ENCODE data around the gene PKDREJ. TPM values are rescaled to one million over a fixed set of nuclear protein-coding genes. Genes with fewer than 3 reads are reported as not detected.
A peak's percentile ranks its signal among the peaks of the same experiment; 100 is the strongest.

PKDREJ gene
- total and polyA plus RNA-seq, 2 of the 4 experiments (the other 2 are of a cell fraction): 0.02 TPM; not detected in 1

DNA sequence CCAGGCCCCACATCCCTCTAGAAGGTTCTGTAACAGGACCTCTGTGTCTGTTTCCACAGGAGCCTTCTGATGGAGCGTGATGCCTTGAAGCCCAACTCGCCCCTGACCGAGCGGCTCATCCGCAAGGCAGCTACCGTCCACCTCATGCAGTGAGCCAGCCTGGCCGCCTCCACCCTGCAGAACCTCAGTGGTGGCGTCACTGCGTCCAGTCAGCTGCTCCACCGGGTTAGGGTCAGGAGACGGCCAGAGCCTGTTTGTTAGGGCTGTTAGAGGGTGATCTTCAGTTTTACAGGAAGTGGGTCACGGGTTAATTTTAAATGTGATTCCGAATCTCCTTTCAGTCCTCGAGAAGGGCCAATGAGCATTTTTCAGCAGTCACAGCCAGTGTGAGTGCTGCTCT lies 29.6 kb upstream of the PKDREJ start:
- Histone ChIP-seq H3K14ac (replicated peaks; ENCODE audit: low read depth, low read length) (no peak overlapping the region), H3K36me3 (ENCODE audit: control insufficient read depth, insufficient read depth, low read length) (peaks cover 43% of the 10 kb centered on the region), H3K23ac (ENCODE audit: low read depth, low read length) (no peak overlapping the region), H3K4me1 (ENCODE audit: control insufficient read depth, insufficient read depth, low read length) (peaks cover 11% of the 10 kb centered on the region), H4K8ac (ENCODE audit: low read depth in 2 of 2, low read length in 2 of 2) (no peak overlapping the region), H2BK5ac (ENCODE audit: low read depth, low read length, poor library complexity, severe bottlenecking) (no peak overlapping the region), H3K4me3 (ENCODE audit: insufficient read depth, low read depth, low read length) (no peak overlapping the region), H3K56ac (ENCODE audit: extremely low read depth, insufficient read depth, low read length) (no peak overlapping the region), H3K9ac (ENCODE audit: low read depth, low read length) (no peak overlapping the region), H3K9me3 (ENCODE audit: control insufficient read depth, insufficient read depth, low read length) (no peaks in the 10 kb centered on the region), H3K4ac (ENCODE audit: low read depth, low read length) (no peak overlapping the region), H2AK9ac (replicated peaks; ENCODE audit: low read depth, low read length, poor library complexity) (peak overlapping the region; percentile 73), H2BK15ac (ENCODE audit: low read depth, low read length) (no peak overlapping the region), H2AFZ (replicated peaks; ENCODE audit: low read length, poor library complexity) (no peak overlapping the region), H2BK20ac (ENCODE audit: low read depth, low read length) (no peak overlapping the region), H4K5ac (ENCODE audit: low read depth, low read length) (no peak overlapping the region), H4K20me1 (ENCODE audit: insufficient read depth, low read length) (no peaks in the 10 kb centered on the region), H2BK120ac (ENCODE audit: low read depth, low read length) (no peak overlapping the region), H3K18ac (ENCODE audit: low read depth, low read length) (no peak overlapping the region), H2AK5ac (ENCODE audit: low read depth, low read length) (no peak overlapping the region), H3K79me1 (ENCODE audit: low read depth in 1 of 2, low read length in 2 of 2) (peaks cover 0 to 18% of the 10 kb centered on the region in 2 experiments; a peak in 2 of 4 replicates), H3K27me3 (ENCODE audit: control insufficient read depth, insufficient read depth, low read length) (no peaks in the 10 kb centered on the region), H3K27ac (ENCODE audit: insufficient read depth, low read length) (no peak overlapping the region), H3K4me2 (ENCODE audit: low read depth, low read length) (no peak overlapping the region), H3K9me1 (ENCODE audit: insufficient read depth, low read length) (peaks cover 20% of the 10 kb centered on the region), H4K91ac (ENCODE audit: insufficient read depth, low read depth, low read length) (no peak overlapping the region)
- 96% methylated on average over 5 of the region's 14 CpGs; no CpG with 5 or more reads in 1 of the 2 experiments for WGBS, 2 experiments (ENCODE audit: extremely low coverage in 2 of 2, insufficient read length in 1 of 2)
- in situ Hi-C loops (cut with MboI; ENCODE audit: low sequenced_read_pairs): no loop called here
- TF ChIP-seq BHLHE40 (IDR thresholded peaks at IDR 0.05; ENCODE audit: low read depth, low read length): no peak
- TF ChIP-seq, protein P1, sequence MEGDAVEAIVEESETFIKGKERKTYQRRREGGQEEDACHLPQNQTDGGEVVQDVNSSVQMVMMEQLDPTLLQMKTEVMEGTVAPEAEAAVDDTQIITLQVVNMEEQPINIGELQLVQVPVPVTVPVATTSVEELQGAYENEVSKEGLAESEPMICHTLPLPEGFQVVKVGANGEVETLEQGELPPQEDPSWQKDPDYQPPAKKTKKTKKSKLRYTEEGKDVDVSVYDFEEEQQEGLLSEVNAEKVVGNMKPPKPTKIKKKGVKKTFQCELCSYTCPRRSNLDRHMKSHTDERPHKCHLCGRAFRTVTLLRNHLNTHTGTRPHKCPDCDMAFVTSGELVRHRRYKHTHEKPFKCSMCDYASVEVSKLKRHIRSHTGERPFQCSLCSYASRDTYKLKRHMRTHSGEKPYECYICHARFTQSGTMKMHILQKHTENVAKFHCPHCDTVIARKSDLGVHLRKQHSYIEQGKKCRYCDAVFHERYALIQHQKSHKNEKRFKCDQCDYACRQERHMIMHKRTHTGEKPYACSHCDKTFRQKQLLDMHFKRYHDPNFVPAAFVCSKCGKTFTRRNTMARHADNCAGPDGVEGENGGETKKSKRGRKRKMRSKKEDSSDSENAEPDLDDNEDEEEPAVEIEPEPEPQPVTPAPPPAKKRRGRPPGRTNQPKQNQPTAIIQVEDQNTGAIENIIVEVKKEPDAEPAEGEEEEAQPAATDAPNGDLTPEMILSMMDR (conservative IDR thresholded peaks at IDR 0.05; ENCODE audit: low read depth, low read length): no peak
- no peak for TF ChIP-seq CHD1 (IDR thresholded peaks at IDR 0.05; ENCODE audit: low read depth, low read length)
- no peak for TF ChIP-seq POLR2A (IDR thresholded peaks at IDR 0.05; ENCODE audit: low read depth, low read length)
- TF ChIP-seq MAZ (IDR thresholded peaks at IDR 0.05; ENCODE audit: borderline replicate concordance, low read depth, low read length): no peak
- TF ChIP-seq, protein P2, sequence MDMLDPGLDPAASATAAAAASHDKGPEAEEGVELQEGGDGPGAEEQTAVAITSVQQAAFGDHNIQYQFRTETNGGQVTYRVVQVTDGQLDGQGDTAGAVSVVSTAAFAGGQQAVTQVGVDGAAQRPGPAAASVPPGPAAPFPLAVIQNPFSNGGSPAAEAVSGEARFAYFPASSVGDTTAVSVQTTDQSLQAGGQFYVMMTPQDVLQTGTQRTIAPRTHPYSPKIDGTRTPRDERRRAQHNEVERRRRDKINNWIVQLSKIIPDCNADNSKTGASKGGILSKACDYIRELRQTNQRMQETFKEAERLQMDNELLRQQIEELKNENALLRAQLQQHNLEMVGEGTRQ (IDR thresholded peaks at IDR 0.05; ENCODE audit: low read depth, low read length): no peak
- TF ChIP-seq RFX5 (IDR thresholded peaks at IDR 0.05; ENCODE audit: low read depth, low read length): no peak
- no peak for TF ChIP-seq RCOR1 (IDR thresholded peaks at IDR 0.05; ENCODE audit: insufficient replicate concordance, low read length)
- TF ChIP-seq MXI1 (IDR thresholded peaks at IDR 0.05; ENCODE audit: borderline replicate concordance, low read depth, low read length): no peak
- TF ChIP-seq SMC3 (IDR thresholded peaks at IDR 0.05; ENCODE audit: low read depth, low read length): no peak
- TF ChIP-seq CEBPB (IDR thresholded peaks at IDR 0.05; ENCODE audit: low read depth, low read length): no peak
- CTCF ChIA-PET: no interaction called here
- dilution Hi-C loops (cut with HindIII; ENCODE audit: low sequenced_read_pairs, unreplicated experiment): no loop called here
- DNase-seq (no peak), ATAC-seq (ENCODE audit: low read depth) (no peak)
- intact Hi-C loops (cut with micrococcal nuclease): no loop called here
- POLR2A ChIA-PET (ENCODE audit: unreplicated experiment): no interaction called here
- BruUV-seq (replicated peaks): no TSS peak
